K562 (cell line): ENCODE data around the gene ZNF805. TPM values are rescaled to one million over a fixed set of nuclear protein-coding genes. Genes with fewer than 3 reads are reported as not detected.

Experiments used
- COPS2 ChIP-seq: fragments of 450-650 bp; conservative IDR thresholded peaks from 2 replicates; pipeline ENCODE4 v1.6.1; 2016; ENCODE audit warnings: mild to moderate bottlenecking, moderate library complexity
- IRF2 ChIP-seq: sonication (generic); formaldehyde crosslinking; IDR thresholded peaks from 2 replicates; pipeline ENCODE4 v1.8.1; 2022; ENCODE audit warnings: mild to moderate bottlenecking, missing genetic modification reagents
- PHB ChIP-seq: fragments of 250-450 bp; sonication (Bioruptor Pico); IDR thresholded peaks from 2 replicates; pipeline ENCODE4 v1.5.0; 2021
- PTBP1 ChIP-seq: fragments of 200-400 bp; formaldehyde crosslinking; IDR thresholded peaks from 2 replicates; pipeline ENCODE4 v1.6.1; 2017; ENCODE audit warnings: low read depth, low read length
- SIRT6 ChIP-seq: IDR thresholded peaks from one replicate; pipeline ENCODE4 v1.6.1; 2012; ENCODE audit warnings: low read depth, mild to moderate bottlenecking, control low read depth, inconsistent platforms, low read length, moderate library complexity
- SNRNP70 ChIP-seq: fragments of 200-400 bp; formaldehyde crosslinking; optimal IDR thresholded peaks from 2 replicates; pipeline ENCODE3; 2017; ENCODE audit warnings: low read depth, low read length
- SREBF1 ChIP-seq: fragments of 150-350 bp; IDR thresholded peaks from 2 replicates; pipeline ENCODE4 v1.6.1; 2014; ENCODE audit warnings: antibody characterized with exemption, low read depth, low read length, borderline replicate concordance
- THRAP3 ChIP-seq: fragments of 450-650 bp; IDR thresholded peaks from 2 replicates; pipeline ENCODE4 v1.6.1; 2016; ENCODE audit warnings: mild to moderate bottlenecking, inconsistent platforms, borderline replicate concordance
- ZNF197 ChIP-seq: fragments of 200-800 bp; sonication (Bioruptor generic); IDR thresholded peaks from 2 replicates; pipeline ENCODE4 v1.6.1; 2016; ENCODE audit warnings: low read depth, missing genetic modification characterization, missing compliant biosample characterization
- ZNF507 ChIP-seq: conservative IDR thresholded peaks from 2 replicates; pipeline ENCODE4 v1.6.1; 2017; ENCODE audit warnings: missing genetic modification characterization, missing compliant biosample characterization
- polyA plus RNA-seq, 8 experiments: library from polyadenylated mRNA; depleted of rRNA in 4 of 8; stranded (reverse) in 5 of 8; unstranded in 3 of 8; fragments of >200 nt; fragmentation: Nextera tagmentation in 2 of 8; fragmentation: Illumina TruSeq in 1 of 8; extraction: Ambion mirVana in 2 of 8; extraction: Trizol in 1 of 8; gene quantifications; 2 replicates each; pipeline versions ENCODE4 v1.2.1 to v1.2.3, GENCODE V29; 2011 to 2014; ENCODE audit warnings: inconsistent platforms in 1 of 8, missing spikeins in 1 of 8
- total RNA-seq, 7 experiments: library from RNA; depleted of rRNA in 6 of 7; stranded (reverse); fragments of >200 nt in 6 of 7; fragmentation: Illumina TruSeq in 2 of 7; extraction: Trizol in 2 of 7; gene quantifications; 2 replicates each; pipeline versions ENCODE4 v1.2.1 to v1.2.3, GENCODE V29; 2011 to 2021; ENCODE audit warnings: low replicate concordance in 1 of 7
- TF ChIP-seq, protein P1 (sequence below), 2 experiments: fragments of 450-650 bp; IDR thresholded peaks; 2 replicates each; pipeline ENCODE4 v1.6.1; 2016
- TF ChIP-seq, protein P2 (sequence below): fragments of 250-450 bp; sonication (Bioruptor Pico); IDR thresholded peaks from 2 replicates; pipeline ENCODE4 v1.5.0; 2021
- TF ChIP-seq, protein P3 (sequence below): fragments of 250-450 bp; sonication (Bioruptor Pico); IDR thresholded peaks from 2 replicates; pipeline ENCODE4 v1.8.0; 2021; ENCODE audit warnings: borderline replicate concordance, mild to moderate bottlenecking, moderate library complexity; ENCODE audit not compliant: poor library complexity, severe bottlenecking
- TF ChIP-seq, protein P4 (sequence below): fragments of 200-800 bp; sonication (Bioruptor generic); IDR thresholded peaks from 2 replicates; pipeline ENCODE4 v1.6.1; 2017; ENCODE audit warnings: missing genetic modification characterization, missing compliant biosample characterization
- TF ChIP-seq, protein P5 (sequence below): fragments of 450-650 bp; IDR thresholded peaks from 2 replicates; pipeline ENCODE4 v1.6.1; 2016; ENCODE audit warnings: borderline replicate concordance

Gene ZNF805
- total and polyA plus RNA-seq, 9 of the 15 experiments (the other 6 are each of a cell fraction or from before 2014, with no cell fraction given), result 0.32 to 6.7 (median 3.9) TPM

DNA sequence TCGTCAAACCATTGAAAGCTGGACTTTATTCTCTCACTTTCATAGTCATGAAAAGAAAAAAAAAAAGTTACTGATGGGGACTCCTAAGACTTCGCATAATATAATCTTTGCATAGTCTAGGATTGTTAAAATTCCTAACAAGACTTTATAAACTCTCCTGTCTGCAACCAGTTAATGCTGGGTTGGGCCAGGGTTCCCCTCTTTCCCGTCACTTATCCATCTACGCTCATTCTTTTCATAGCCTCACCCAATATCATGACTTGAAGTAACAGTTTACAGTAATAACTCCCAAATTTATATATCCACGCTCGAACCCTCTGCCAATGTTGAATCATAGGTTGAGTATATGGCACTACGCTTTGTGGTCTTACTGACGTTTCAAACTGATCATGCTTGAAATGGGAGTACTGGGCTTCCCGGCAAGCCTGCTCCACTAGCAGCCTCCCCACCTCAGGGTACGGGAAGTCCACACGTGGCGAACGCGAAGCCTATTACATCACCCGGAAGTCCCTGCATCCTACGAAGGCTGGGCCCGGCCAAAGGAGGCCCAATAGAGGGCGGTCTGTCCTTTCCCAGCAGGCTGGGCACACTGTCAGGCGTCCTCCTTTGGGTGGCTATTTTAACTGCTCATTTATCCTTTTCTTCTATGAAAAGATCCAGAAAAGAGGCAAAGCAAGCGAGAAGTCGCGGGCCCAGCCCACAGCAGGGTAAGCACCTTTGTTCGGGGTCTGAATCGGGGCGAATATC, 39.2 kb downstream of the ZNF805 start (continued):
- TF ChIP-seq, protein P1, sequence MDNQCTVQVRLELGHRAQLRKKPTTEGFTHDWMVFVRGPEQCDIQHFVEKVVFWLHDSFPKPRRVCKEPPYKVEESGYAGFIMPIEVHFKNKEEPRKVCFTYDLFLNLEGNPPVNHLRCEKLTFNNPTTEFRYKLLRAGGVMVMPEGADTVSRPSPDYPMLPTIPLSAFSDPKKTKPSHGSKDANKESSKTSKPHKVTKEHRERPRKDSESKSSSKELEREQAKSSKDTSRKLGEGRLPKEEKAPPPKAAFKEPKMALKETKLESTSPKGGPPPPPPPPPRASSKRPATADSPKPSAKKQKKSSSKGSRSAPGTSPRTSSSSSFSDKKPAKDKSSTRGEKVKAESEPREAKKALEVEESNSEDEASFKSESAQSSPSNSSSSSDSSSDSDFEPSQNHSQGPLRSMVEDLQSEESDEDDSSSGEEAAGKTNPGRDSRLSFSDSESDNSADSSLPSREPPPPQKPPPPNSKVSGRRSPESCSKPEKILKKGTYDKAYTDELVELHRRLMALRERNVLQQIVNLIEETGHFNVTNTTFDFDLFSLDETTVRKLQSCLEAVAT (IDR thresholded peaks at IDR 0.05), result no peak
- TF ChIP-seq, protein P2, sequence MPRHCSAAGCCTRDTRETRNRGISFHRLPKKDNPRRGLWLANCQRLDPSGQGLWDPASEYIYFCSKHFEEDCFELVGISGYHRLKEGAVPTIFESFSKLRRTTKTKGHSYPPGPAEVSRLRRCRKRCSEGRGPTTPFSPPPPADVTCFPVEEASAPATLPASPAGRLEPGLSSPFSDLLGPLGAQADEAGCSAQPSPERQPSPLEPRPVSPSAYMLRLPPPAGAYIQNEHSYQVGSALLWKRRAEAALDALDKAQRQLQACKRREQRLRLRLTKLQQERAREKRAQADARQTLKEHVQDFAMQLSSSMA (CRISPR knock-in tag), result no peak
- TF ChIP-seq, protein P3, sequence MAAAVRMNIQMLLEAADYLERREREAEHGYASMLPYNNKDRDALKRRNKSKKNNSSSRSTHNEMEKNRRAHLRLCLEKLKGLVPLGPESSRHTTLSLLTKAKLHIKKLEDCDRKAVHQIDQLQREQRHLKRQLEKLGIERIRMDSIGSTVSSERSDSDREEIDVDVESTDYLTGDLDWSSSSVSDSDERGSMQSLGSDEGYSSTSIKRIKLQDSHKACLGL, result no peak
- TF ChIP-seq ZNF507 (tag), result no peak
- no peak for TF ChIP-seq ZNF197
- TF ChIP-seq PTBP1, result no peak
- TF ChIP-seq PHB (CRISPR knock-in tag), result no peak
- TF ChIP-seq, protein P4, sequence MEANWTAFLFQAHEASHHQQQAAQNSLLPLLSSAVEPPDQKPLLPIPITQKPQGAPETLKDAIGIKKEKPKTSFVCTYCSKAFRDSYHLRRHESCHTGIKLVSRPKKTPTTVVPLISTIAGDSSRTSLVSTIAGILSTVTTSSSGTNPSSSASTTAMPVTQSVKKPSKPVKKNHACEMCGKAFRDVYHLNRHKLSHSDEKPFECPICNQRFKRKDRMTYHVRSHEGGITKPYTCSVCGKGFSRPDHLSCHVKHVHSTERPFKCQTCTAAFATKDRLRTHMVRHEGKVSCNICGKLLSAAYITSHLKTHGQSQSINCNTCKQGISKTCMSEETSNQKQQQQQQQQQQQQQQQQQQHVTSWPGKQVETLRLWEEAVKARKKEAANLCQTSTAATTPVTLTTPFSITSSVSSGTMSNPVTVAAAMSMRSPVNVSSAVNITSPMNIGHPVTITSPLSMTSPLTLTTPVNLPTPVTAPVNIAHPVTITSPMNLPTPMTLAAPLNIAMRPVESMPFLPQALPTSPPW (CRISPR knock-in tag), result peak; percentile 64
- TF ChIP-seq, protein P5, sequence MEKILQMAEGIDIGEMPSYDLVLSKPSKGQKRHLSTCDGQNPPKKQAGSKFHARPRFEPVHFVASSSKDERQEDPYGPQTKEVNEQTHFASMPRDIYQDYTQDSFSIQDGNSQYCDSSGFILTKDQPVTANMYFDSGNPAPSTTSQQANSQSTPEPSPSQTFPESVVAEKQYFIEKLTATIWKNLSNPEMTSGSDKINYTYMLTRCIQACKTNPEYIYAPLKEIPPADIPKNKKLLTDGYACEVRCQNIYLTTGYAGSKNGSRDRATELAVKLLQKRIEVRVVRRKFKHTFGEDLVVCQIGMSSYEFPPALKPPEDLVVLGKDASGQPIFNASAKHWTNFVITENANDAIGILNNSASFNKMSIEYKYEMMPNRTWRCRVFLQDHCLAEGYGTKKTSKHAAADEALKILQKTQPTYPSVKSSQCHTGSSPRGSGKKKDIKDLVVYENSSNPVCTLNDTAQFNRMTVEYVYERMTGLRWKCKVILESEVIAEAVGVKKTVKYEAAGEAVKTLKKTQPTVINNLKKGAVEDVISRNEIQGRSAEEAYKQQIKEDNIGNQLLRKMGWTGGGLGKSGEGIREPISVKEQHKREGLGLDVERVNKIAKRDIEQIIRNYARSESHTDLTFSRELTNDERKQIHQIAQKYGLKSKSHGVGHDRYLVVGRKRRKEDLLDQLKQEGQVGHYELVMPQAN, result peak; percentile 73; the same call in 1 of the 2 replicates
- no peak for TF ChIP-seq THRAP3
- no peak for TF ChIP-seq SNRNP70
- no peak for TF ChIP-seq COPS2
- TF ChIP-seq IRF2 (CRISPR knock-in tag), result no peak
- TF ChIP-seq SREBF1, result no peak
- TF ChIP-seq SIRT6, result no peak
